GM18498 (cell line): ENCODE data around the gene CPEB2.

Source experiments
- ATAC-seq: cut with Tn5 transposase; IDR thresholded peaks from one replicate; pipeline ENCODE4 v1.9.1; 2021; ENCODE audit warnings: mild to moderate bottlenecking, moderate library complexity; ENCODE audit not compliant: unreplicated experiment

CPEB2 gene

GRCh38 chr4:15007201-15007600, 4.9 kb downstream of the CPEB2 start:
- ATAC-seq: no peak

- no peak for ATAC-seq
These were observed 7.8 kb downstream of the CPEB2 start for GRCh38 chr4:15010038-15010585.

- no peak for ATAC-seq
These were observed 8.9 kb downstream of the CPEB2 start for GRCh38 chr4:15011166-15011565.

- ATAC-seq: no peak
These were observed 9.9 kb downstream of the CPEB2 start for GRCh38 chr4:15012017-15012788.

- no peak for ATAC-seq
These were observed 11.3 kb downstream of the CPEB2 start for GRCh38 chr4:15013585-15013984.

DNA sequence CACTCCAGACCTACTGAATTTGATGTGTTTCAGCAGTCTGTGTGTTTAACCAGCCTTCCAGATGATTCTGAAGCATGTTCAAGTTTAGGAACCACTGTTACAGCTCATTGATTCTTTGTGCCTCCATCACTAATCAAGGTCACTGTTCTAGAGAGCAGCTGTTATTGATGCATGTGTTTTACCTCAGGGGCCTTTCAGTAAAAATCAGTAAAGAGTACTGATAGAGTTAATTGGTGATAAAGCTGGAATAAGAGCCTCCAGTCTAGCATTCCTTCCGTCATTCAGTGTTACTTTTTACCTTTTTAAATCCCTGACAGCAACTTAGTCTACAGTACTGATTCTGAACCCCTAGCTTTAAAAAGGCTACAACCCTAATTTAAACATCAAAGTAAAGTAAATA, 12.9 kb downstream of the CPEB2 start:
- ATAC-seq: no peak

- ATAC-seq: no peak
These were observed 16.1 kb downstream of the CPEB2 start for GRCh38 chr4:15018361-15018760.

DNA sequence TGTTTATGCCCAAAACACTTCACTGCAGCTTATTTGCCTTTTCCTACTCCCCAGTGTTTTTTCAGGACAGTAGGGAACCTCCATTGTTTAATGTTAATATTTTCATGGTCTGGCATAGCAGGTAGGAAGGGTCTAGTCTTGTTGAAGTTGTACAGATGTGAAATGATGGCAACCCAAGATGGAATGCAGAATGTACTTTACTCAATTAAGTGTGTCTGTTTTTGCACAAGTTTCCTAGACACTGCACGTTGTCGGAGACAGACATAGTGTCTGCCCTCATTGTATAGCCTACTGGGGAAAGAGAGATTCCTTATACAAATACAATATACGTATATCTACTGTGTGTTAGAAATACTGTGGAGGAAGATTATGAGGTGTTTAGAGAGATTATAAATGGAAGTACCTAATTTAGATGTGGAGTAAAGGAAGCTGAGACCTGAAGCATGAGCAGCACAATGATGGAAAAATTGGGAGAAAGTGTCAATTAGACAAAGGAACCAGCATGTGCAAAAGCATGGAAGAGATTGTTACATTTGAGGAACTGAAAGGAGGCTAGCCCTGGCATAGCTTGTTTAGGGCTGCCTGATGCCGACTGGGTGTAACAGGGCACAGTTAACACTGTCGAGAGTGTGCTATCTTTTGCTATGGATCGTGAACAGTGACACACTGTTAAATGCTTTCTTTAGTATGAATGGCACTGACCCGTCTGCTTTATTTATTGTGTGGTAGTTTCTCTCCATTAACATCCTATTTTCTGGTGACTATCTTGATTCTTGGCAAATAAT, 18.4 kb downstream of the CPEB2 start:
- ATAC-seq: peak; percentile 54

- no peak for ATAC-seq
These were observed 19.0 kb downstream of the CPEB2 start for GRCh38 chr4:15021311-15021710.

GRCh38 chr4:15021946-15022345, 19.7 kb downstream of the CPEB2 start:
- no peak for ATAC-seq

- no peak for ATAC-seq
These were observed 22.1 kb downstream of the CPEB2 start for GRCh38 chr4:15024386-15024785.

DNA sequence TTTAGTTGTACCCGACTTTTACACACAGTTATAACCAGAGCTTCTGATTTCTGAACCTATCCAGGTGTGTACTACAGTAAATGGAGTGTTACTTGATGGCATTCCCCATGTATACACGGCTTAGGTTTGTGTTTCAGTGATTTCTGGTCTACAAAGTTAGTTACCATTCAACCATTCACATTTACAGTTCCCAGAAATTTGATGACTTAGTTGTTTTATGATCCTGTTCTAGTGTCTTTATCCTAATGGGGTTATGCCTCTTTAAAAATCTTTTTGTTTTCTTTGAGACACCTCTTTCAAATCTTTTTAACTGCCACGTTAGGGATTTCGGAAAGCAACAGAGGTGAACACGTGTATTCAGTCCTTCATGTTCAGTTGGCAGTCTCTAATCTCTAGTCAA, 23.4 kb downstream of the CPEB2 start:
- no peak for ATAC-seq

GRCh38 chr4:15027921-15028435, 25.7 kb downstream of the CPEB2 start:
- ATAC-seq: no peak

DNA sequence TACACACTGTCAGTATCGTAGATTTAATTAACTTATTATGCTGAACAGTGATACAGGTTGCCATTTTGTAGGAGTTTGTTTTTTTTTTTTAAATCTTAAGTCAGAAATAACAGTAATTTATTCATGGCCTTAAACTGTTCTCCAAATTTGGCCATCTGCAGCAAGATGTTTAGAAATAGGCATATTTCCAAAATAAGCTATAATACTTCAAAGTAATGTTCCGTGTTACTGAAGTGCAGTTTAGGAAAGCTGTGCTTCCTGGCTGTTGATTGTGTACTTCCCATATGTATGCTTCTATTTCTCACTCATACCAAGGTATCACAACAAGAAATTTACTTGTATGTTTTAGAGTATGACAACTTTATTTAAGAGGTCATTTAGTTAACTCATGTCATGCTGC, 28.9 kb downstream of the CPEB2 start:
- no peak for ATAC-seq

DNA sequence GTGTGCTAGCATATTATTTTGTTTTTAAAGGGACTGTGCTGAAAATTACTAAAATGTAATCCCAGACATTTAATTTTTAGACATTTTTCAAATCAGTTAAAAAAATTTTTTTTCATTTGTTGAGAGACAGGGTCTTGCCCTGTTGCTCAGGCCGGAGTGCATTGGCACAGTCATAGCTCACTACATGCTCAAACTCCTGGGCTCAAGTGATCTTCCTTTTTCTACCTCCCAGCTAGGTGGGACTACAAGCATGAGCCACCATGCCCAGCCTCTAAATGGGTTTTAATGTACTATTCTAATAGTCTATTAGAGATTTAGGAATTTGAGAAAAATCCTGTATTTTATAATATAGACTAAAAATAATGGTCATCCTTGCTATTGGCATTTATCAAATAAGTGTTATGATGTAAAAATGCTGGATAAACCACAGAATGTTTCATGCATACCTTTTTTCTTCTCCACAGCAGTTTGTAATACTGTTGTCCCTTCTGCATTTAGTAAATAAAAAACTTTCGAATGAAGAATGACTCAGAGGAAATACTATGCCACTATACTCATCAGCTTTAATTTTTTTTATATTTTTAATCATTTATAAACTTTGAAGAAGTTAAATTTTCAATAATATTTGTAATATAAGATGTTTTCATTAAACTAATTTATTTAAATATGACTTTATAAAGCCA, 29.9 kb downstream of the CPEB2 start:
- ATAC-seq: no peak

DNA sequence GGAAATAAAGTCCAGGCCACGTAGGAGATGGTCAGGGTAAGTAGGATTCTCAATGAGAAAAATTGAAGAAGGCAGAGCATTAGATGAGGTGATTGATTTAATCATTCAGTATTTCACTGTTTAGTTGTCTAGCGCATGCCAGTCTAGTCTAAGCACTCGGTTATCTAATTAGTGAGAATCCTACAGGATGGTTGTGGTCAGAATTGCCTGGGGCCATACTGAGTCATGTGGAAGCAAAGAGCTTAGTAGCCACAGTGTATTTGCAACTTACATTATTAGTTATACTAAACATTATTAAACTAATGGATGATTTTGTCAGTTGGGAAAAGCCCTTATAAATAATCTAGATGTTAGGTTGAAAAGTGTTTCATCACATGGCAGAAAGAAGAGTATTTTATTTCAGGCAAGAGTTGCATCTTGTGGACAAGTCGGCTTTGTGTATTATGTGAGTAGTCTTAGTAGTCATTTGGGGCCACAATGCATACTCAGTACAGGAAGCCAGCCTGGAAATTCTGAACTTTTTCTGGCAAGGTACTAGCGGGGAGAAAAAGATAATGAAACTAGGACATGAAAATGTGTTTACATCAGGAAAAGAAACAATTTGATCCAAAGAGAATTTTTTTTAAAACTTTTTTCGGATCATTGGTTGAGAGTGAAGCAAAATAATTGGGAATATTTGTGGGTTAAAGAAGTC, 31.9 kb downstream of the CPEB2 start:
- no peak for ATAC-seq

- ATAC-seq: no peak
These were observed 32.9 kb downstream of the CPEB2 start for GRCh38 chr4:15035159-15035558.

DNA sequence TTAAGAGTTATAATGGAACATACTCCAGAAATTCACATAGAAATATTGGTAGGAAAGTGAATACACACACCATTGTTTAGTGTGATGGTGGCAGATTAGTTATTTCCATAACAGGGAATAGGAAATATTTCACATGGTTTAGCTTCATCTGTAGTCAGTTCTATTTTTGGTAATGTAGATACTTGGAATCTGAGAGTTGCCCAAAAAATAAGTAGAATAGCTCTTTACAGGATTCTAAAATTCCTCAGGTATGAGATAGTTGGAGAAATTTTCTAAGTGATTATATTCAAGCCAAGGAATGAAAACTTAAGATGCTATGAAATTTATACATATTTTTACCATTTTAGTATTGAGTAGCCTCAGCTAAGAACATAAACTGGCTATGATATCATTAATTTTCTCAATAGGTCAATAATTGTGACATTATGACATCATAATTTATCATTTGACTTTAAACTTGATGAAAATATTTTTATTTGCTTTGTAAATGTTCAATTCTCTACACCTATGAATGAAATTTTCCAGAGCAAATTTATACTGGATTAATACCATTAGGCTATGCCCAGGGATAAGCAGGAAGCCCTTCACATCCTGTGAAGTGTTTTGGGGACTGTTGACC, 35.8 kb downstream of the CPEB2 start:
- ATAC-seq: no peak

- no peak for ATAC-seq
These were observed 38.7 kb downstream of the CPEB2 start for GRCh38 chr4:15040916-15041463.
